GM20000 (cell line): ENCODE data around the gene HEMGN.

Experiments
- DNase-seq: peaks from one replicate; pipeline ENCODE4 v3.0.0; 2012; ENCODE audit warnings: low spot score
- CTCF ChIP-seq: IDR thresholded peaks from 2 replicates; pipeline ENCODE4 v1.5.1; 2012; ENCODE audit warnings: mild to moderate bottlenecking, control low read depth; ENCODE audit errors: extremely low read depth, missing control alignments

Gene HEMGN

DNA sequence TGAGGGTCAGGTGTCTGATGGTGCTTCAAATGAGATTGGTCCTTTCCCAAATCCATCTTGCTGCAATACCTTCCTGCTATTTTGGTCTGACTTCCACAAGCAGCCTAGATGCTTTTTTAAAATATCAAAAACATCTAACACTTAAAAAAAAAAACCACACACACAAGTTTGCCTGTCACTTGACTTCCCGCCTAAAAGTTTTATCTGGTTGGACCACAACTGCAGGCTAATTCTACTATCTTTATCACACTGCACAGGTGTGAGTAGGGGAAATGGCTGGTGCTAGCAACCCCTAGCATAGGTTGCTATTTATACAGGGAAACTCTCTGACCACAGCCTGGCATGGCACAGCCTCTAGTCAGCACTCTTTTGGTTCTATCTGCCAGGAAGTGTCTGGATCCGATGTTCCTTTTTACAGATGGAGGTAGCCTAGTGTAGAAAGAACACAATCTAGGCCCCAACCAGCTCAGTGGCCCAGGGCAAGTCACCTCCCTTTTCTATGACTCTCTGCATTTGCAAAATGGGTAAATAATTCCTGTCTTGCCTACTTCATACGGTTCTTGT is at the start of gene HEMGN:
HEMGN (minus strand) TSS at position 92 of the 564 bp plus-strand sequence; CDS start at position 56, 36 bp downstream.
- TF ChIP-seq CTCF = no peak

DNA sequence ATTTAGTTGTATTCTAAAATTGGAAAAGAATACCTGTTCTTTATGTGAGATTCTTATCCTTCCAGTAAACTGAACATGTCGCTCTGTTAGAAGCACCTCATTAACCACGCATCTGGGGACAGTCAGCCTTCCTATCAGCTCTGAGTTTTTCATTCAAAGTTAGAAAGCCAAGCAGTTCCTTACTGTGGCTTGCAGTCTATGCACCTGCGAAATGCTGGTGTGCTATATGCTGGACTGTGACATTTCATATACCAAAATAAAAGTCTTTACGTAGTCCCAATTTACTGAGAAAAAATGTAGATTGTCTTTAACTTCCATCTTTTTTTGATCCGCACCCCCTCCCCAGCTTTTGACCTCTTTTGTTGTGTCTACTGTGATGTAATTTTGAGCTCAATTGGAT is 49.5 kb upstream of the HEMGN start:
- peak; percentile 17 for DNase-seq
- no peak for TF ChIP-seq CTCF

More for the DNA sequence above, at the start of gene HEMGN:
- no peak for DNase-seq

DNA sequence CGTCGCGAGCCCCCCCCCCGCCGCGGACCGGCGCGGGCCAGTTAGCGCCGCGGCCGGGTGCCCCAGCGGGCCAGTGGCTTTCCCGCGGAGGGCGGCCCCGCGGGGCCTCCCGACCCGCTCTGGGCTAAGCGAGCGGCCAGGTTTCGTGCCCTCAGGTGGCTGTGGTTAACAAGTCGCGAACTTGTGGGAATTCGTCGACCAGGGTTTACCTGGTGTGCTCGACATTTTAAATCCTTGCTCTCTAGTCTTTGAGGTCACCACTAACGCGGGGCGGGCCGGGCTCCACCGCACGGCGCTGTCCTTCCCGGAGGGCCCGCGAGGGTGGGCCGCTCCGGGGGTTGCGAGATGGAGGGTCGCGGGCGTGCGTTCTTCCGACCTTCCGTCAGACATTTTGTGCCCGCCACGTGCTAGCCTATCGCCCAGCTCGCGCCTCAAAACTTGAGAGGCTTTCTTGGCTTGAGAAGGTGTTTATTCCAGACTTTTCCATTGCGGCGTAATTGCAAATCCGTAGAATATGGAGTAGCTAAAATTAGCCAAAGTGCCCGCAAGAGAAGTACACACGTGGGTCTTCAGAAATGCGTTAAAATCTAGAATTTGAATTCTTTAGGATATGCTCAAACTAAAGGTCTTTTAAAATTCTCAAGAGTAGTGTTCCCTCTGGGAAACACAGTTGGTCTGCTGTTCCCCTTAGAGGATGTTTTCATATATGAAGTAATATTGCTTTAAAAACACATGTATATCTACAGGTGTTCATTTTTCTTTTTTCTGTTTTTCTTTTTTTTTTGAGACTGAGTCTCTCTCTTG is 47.3 kb upstream of the HEMGN start:
- TF ChIP-seq CTCF = no peak
- no peak for DNase-seq

DNA sequence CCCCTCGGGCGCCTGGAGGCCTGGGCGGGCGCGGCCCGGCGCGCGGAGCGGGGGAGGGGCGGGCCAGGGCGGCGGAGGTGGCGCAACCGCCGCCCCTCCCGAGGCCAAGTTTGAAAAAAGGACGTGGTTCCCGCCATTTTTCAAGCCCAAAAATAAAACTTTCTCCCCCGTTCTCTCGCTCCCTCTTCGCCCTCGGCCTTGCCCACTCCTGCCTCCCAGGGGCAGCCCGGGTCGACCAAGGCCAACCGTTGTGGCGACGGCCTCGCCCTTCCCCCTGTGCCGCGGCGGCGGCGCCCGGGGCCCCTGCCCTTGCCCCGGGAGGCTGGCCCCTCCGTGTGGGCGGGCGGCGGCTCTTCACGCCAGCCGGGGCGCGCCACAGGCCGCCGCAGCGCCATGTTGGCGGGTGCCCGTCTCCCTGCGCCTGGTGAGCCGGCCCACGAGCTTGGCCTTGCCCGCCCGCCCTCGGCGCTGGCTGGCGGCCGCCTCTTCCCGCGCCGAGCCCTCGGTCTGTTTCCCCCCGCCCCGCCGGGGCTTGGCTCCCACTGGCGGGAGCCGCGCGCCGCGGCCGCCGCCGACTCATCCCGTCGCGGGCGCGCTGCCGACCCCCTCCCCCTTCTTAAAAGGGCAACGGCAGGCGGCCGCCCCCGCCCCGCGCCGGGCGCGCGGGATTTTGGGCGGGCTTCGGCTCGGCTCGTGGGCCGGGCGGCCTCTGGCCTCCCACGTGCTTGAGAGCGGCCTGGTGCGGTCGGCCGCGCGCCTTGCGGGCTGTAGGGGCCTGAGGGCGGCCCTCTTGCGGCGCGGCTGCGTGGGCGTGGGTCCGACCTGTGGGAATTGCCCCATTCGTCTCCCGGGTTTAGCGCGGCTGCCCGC is 46.5 kb upstream of the HEMGN start:
- DNase-seq = peak; percentile 89
- no peak for TF ChIP-seq CTCF

- DNase-seq = peak; percentile 79
These were observed 45.7 kb upstream of the HEMGN start for GRCh38 chr9:97983589-97984187.

More at GRCh38 chr9:97983589-97984187, 45.7 kb upstream of the HEMGN start:
- no peak for TF ChIP-seq CTCF
